Measurements from ENCODE around the gene MYLK. TPM values are rescaled to one million over a fixed set of nuclear protein-coding genes. Genes with fewer than 3 reads are reported as not detected.

Gene MYLK
- total RNA-seq, 1 donor from 2014 or later, result 0.26 TPM

DNA sequence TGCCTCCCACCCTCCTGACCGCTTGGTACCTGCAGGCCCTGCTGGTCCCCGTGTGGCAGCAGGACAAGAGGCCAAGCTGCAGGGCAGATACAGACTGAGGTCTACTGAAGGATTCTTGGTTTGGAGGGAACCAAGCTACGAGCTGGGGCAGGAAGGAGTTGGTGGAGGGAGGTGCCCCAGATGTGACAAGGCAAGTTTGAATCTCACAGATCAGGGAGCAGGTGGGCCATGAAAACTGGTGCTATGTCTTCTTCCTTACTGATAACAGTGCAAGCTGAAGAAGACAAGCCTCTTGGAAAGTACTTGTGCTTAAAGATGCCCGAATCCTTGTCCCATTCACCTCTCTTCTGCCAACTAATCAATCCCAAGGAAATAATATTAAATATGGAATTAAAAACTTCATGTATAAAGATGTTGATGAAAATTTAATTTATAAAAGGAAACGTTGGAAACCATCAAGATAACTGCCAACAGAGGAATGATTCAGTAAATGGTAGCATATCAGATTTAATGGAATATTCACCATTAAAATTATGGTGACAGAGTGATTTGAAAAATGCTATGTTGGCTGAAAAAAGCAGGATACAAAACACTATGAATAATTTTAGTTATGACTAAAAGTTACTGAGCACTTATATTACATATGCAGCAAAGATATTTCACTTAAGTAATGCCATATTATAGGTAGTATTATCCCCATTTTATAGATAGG is 107.9 kb downstream of the MYLK start:
- peaks cover 6% of the 10 kb centered on the region for H3K27me3 Mint-ChIP-seq
- no peaks in the 10 kb centered on the region for H3K4me1 Mint-ChIP-seq
- intact Hi-C loops (cut with micrococcal nuclease), result no loop called here
- H3K36me3 Mint-ChIP-seq (ENCODE audit: low read depth), result no peaks in the 10 kb centered on the region
- DNase-seq, result no peak
- H3K9me3 Mint-ChIP-seq, result no peaks in the 10 kb centered on the region
- no peak overlapping the region for H3K4me3 Mint-ChIP-seq
- no peak overlapping the region for H3K27ac Mint-ChIP-seq

DNA sequence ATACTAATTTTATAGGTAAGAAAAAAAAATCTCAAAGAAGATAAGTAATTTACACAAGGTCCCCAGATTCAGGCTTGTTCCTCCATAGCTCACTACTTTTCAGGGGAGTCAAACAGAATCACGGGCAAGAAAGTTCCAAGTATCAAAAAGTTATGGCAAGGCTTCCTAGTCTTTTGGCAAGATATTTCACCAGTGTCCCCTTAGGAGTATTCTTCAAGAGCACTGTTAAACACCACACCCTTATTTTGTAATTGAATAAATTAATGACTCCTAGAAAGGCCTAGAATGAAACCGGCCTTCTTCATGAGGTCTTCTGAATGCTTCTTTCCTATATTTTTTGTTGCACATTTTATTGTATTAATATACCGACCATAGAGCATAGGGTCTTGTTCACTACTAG is 109.7 kb downstream of the MYLK start:
- no peak overlapping the region for H3K4me3 Mint-ChIP-seq
- DNase-seq, result no peak
- H3K27me3 Mint-ChIP-seq, result peaks cover 11% of the 10 kb centered on the region
- H3K36me3 Mint-ChIP-seq (ENCODE audit: low read depth), result no peaks in the 10 kb centered on the region
- intact Hi-C loops (cut with micrococcal nuclease), result no loop called here
- H3K4me1 Mint-ChIP-seq, result no peaks in the 10 kb centered on the region
- no peaks in the 10 kb centered on the region for H3K9me3 Mint-ChIP-seq
- no peak overlapping the region for H3K27ac Mint-ChIP-seq

GRCh38 chr3:123773681-123774431 is 110.3 kb downstream of the MYLK start:
- no peak for DNase-seq
- Mint-ChIP-seq H3K27ac (no peak overlapping the region), H3K27me3 (peaks cover 11% of the 10 kb centered on the region), H3K4me3 (no peak overlapping the region), H3K9me3 (no peaks in the 10 kb centered on the region), H3K36me3 (ENCODE audit: low read depth) (no peaks in the 10 kb centered on the region), H3K4me1 (no peaks in the 10 kb centered on the region)
- intact Hi-C loops (cut with micrococcal nuclease), result no loop called here

GRCh38 chr3:123769356-123769743 is 114.8 kb downstream of the MYLK start:
- H3K27ac Mint-ChIP-seq, result no peak overlapping the region
- intact Hi-C loops (cut with micrococcal nuclease), result no loop called here
- no peaks in the 10 kb centered on the region for H3K36me3 Mint-ChIP-seq (ENCODE audit: low read depth)
- H3K4me1 Mint-ChIP-seq, result peaks cover 2% of the 10 kb centered on the region
- no peak for DNase-seq
- no peak overlapping the region for H3K4me3 Mint-ChIP-seq
- peaks cover 16% of the 10 kb centered on the region for H3K27me3 Mint-ChIP-seq
- H3K9me3 Mint-ChIP-seq, result no peaks in the 10 kb centered on the region

- Mint-ChIP-seq H3K9me3 (no peaks in the 10 kb centered on the region), H3K4me3 (no peak overlapping the region), H3K27me3 (peaks cover 15% of the 10 kb centered on the region), H3K36me3 (ENCODE audit: low read depth) (no peaks in the 10 kb centered on the region), H3K27ac (no peak overlapping the region), H3K4me1 (peaks cover 2% of the 10 kb centered on the region)
- no peak for DNase-seq
- intact Hi-C loops (cut with micrococcal nuclease), result no loop called here
Observed at GRCh38 chr3:123768480-123769355, 115.4 kb downstream of the MYLK start.

DNA sequence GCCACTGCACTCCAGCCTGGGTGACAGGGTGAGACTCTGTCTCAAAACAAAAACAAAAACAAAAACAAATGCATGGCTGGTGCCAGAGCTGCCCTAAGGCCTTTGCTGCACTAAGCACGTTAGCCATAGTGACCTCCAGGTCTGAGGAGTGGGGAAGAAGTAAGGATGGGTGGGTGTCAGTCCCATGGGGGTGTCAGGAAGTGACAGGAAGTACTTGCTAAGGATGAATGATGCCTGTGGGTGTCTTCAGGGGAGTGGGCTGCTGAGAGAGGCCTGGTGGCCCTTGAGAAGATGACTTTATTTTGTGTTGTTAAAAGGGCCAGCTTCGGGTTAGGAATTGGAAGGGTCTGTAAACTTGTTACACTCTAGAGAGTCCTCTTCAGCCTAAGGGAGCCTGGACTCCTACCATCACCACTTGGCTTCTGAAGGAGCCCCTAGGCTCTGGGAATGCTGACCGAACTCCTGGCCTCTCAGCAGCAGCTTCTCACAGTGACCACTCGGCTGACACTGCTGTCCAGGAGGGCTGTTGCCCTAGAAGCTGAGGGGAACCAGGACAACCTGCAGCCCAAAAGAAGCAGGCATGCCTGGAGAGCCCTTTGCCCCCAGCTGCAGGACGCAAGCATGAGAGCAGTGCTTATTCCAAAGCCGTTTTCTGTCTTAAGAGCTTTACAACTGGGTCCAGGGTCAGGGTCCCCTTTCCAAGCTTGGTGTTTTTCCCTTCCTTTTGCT is 116.4 kb downstream of the MYLK start:
- Mint-ChIP-seq H3K4me1 (peaks cover 2% of the 10 kb centered on the region), H3K27me3 (peaks cover 17% of the 10 kb centered on the region), H3K4me3 (no peak overlapping the region), H3K27ac (no peak overlapping the region), H3K36me3 (ENCODE audit: low read depth) (no peaks in the 10 kb centered on the region), H3K9me3 (no peaks in the 10 kb centered on the region)
- DNase-seq, result no peak
- intact Hi-C loops (cut with micrococcal nuclease), result no loop called here

DNA sequence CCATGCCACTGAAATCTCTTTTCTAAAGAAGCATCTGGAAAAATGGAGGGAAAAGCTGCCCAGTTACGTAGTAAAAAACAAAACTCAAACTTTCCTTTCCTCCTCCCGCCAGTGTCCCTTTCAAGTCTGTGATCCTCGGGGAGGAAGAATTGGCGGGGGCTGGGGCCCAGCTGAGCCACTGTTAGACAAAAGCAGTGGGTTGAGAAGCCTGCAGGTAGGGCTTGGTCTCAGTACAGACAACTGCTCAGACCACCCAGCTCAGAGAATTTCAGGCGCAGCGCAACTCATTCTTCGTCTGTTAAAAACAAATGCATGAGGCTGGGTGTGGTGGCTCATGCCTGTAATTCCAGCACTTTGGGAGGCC is 117.1 kb downstream of the MYLK start:
- Mint-ChIP-seq H3K4me1 (peaks cover 2% of the 10 kb centered on the region), H3K27me3 (peaks cover 14% of the 10 kb centered on the region), H3K36me3 (ENCODE audit: low read depth) (no peaks in the 10 kb centered on the region), H3K9me3 (no peaks in the 10 kb centered on the region), H3K27ac (no peak overlapping the region), H3K4me3 (no peak overlapping the region)
- intact Hi-C loops (cut with micrococcal nuclease), result no loop called here
- no peak for DNase-seq

DNA sequence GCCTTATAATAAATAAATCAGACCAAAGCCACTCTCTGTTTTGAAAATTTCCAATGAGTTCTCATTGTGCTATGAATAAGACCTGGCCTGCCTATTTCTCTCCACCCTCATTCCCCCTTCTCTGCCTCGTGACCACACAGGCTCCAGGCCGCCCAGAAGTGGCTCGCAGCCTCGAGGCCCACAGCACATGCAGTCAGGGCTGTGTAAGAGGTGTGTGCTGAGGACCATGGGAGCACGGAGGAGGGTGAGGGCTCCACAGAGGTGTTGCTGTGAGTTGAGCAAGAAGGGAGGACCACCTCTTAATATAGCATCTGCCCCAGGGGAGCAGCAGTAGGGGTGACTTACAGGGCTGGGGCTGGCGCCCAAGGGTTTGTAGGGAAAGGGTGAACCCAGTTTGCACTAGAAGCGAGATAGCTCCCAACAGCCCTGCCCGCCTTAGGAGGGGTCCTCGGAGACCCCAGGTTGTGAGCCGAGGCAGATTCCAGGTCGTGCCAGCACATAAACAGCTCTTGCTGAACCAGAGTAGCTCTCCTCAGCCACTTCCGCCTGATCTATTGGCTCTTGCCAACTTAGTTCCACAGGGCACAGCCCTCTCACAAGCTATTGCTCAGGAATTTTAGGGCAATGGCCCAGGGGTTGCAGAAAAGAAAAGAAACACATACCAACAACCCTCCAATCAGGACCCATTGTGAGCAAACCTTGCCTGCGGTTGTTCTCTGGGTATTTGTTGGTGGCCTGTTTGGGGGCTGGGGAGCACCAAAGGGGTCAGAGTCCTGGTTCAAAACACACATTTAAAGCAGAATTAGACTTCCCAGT is 117.7 kb downstream of the MYLK start:
- peaks cover 2% of the 10 kb centered on the region for H3K4me1 Mint-ChIP-seq
- H3K9me3 Mint-ChIP-seq, result no peaks in the 10 kb centered on the region
- intact Hi-C loops (cut with micrococcal nuclease), result no loop called here
- H3K27me3 Mint-ChIP-seq, result peaks cover 12% of the 10 kb centered on the region
- no peak overlapping the region for H3K4me3 Mint-ChIP-seq
- H3K27ac Mint-ChIP-seq, result no peak overlapping the region
- H3K36me3 Mint-ChIP-seq (ENCODE audit: low read depth), result no peaks in the 10 kb centered on the region
- no peak for DNase-seq

GRCh38 chr3:123765475-123766128 is 118.5 kb downstream of the MYLK start:
- no peaks in the 10 kb centered on the region for H3K9me3 Mint-ChIP-seq
- H3K36me3 Mint-ChIP-seq (ENCODE audit: low read depth), result no peaks in the 10 kb centered on the region
- no peak overlapping the region for H3K27ac Mint-ChIP-seq
- H3K27me3 Mint-ChIP-seq, result peaks cover 10% of the 10 kb centered on the region
- peaks cover 2% of the 10 kb centered on the region for H3K4me1 Mint-ChIP-seq
- DNase-seq, result no peak
- intact Hi-C loops (cut with micrococcal nuclease), result no loop called here
- H3K4me3 Mint-ChIP-seq, result no peak overlapping the region

DNA sequence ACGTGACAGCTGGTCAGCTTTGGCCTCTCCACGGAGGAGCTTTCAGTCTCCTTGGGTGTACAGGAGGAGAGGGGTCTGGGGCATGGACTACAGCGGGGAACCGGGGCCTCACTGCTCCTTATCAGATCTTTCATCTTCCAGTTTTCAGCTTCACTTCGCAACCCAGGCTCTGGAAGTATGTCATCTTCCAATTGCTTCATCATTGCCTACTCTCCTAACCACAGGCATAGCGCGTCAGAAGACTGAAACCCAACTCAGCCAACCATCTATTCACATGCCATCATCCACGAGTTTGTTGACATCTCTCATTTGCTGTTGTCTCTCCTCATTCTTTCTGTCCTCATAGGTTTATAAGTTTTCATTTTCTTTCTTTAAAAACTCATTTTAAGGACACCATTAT is 119.5 kb downstream of the MYLK start:
- Mint-ChIP-seq H3K4me1 (peaks cover 2% of the 10 kb centered on the region), H3K4me3 (no peak overlapping the region), H3K36me3 (ENCODE audit: low read depth) (no peaks in the 10 kb centered on the region), H3K9me3 (no peaks in the 10 kb centered on the region), H3K27me3 (peaks cover 9% of the 10 kb centered on the region), H3K27ac (no peak overlapping the region)
- no peak for DNase-seq
- intact Hi-C loops (cut with micrococcal nuclease), result no loop called here

GRCh38 chr3:123762805-123763204 is 121.3 kb downstream of the MYLK start:
- Mint-ChIP-seq H3K27me3 (peaks cover 20% of the 10 kb centered on the region), H3K36me3 (ENCODE audit: low read depth) (no peaks in the 10 kb centered on the region), H3K27ac (no peak overlapping the region), H3K4me3 (no peak overlapping the region), H3K4me1 (peaks cover 2% of the 10 kb centered on the region), H3K9me3 (no peaks in the 10 kb centered on the region)
- no peak for DNase-seq
- intact Hi-C loops (cut with micrococcal nuclease), result no loop called here

- Mint-ChIP-seq H3K27me3 (peaks cover 26% of the 10 kb centered on the region), H3K9me3 (no peaks in the 10 kb centered on the region), H3K4me1 (peaks cover 5% of the 10 kb centered on the region), H3K36me3 (ENCODE audit: low read depth) (no peaks in the 10 kb centered on the region), H3K27ac (no peak overlapping the region), H3K4me3 (no peak overlapping the region)
- no peak for DNase-seq
- intact Hi-C loops (cut with micrococcal nuclease), result no loop called here
Observed at GRCh38 chr3:123760817-123761216, 123.3 kb downstream of the MYLK start.

Measured in activated CD4-positive, alpha-beta T cell treated with anti-CD3 and anti-CD28 coated beads, Interleukin-2, amount 10 ng/mL, durations not matched to agents 24 days and 14 days (primary cell).